SU-DHL-6 (cell line): ENCODE measurements around the gene PDGFC.

Experiments used
- EZH2phosphoT487 ChIP-seq: fragments of 200-600 bp; sonication (generic), shearing (Covaris generic); conservative IDR thresholded peaks from 2 replicates; pipeline ENCODE4 v1.6.1; 2018; ENCODE audit warnings: mild to moderate bottlenecking, antibody characterized with exemption, low read length, moderate library complexity, mixed read lengths
- TF ChIP-seq, protein P1 (sequence below): fragments of 200-600 bp; sonication (generic); IDR thresholded peaks from one replicate; pipeline ENCODE4 v1.5.1; 2017; ENCODE audit warnings: antibody characterized with exemption, mild to moderate bottlenecking, low read length, moderate library complexity; ENCODE audit not compliant: insufficient read depth, poor library complexity, severe bottlenecking

DNA sequence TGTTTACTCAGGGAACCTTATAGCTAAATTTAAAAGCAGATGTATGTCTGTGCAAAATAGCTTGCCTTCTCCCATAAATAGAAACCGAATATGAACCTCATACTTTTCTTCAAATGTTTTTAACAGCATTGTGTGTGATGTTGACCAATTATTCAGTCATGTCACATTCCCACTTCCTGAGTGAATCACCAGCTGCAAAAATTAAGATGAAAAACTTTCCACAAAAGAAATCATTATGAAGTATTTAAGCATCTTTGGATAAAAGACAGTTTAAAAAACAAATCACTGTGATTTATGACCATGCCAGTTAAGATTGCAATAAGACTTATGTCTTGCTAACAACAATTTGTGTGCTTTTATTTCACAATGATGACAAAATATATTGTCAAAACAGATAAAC, 220.1 kb downstream of the PDGFC start:
- TF ChIP-seq, protein P1, sequence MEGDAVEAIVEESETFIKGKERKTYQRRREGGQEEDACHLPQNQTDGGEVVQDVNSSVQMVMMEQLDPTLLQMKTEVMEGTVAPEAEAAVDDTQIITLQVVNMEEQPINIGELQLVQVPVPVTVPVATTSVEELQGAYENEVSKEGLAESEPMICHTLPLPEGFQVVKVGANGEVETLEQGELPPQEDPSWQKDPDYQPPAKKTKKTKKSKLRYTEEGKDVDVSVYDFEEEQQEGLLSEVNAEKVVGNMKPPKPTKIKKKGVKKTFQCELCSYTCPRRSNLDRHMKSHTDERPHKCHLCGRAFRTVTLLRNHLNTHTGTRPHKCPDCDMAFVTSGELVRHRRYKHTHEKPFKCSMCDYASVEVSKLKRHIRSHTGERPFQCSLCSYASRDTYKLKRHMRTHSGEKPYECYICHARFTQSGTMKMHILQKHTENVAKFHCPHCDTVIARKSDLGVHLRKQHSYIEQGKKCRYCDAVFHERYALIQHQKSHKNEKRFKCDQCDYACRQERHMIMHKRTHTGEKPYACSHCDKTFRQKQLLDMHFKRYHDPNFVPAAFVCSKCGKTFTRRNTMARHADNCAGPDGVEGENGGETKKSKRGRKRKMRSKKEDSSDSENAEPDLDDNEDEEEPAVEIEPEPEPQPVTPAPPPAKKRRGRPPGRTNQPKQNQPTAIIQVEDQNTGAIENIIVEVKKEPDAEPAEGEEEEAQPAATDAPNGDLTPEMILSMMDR: no peak
- no peak for TF ChIP-seq EZH2phosphoT487
